IMR-90 (cell line): Measurements from ENCODE around the gene SYT6. TPM values are rescaled to one million over a fixed set of nuclear protein-coding genes. Genes with fewer than 3 reads are reported as not detected.

Experiments
- ATAC-seq: fragments of 200-7000 bp; cut with Tn5 transposase; 2 replicates; pipeline ENCODE4 v1.9.1; 2020; ENCODE audit warnings: low read depth, mild to moderate bottlenecking, moderate library complexity
- BruUV-seq: library from RNA; stranded (reverse); fragments of 400-500 nt; replicated peaks from 2 replicates; lab custom pipeline; 2021; lab: Mats Ljungman, UMichigan
- CTCF ChIA-PET: fragments of 300-600 bp; formaldehyde crosslinking; extraction: SDS; loops from one replicate; lab custom pipeline; 2021; ENCODE audit warnings: antibody characterized with exemption; lab: Yijun Ruan, JAX
- POLR2A ChIA-PET: fragments of 300-600 bp; sonication (Branson Sonifier 250); formaldehyde crosslinking; loops from one replicate; lab custom pipeline; 2022; ENCODE audit warnings: antibody characterized with exemption; ENCODE audit not compliant: unreplicated experiment; lab: Charles Lee
- DNase-seq: peaks from one replicate; pipeline ENCODE4 v3.0.0; 2013
- H2AFZ ChIP-seq: replicated peaks from 2 replicates; pipeline ENCODE3; 2013; ENCODE audit warnings: low read length, mild to moderate bottlenecking; ENCODE audit not compliant: poor library complexity
- H2AK5ac ChIP-seq: 2 replicates; pipeline ENCODE4 v1.6.1; 2013; ENCODE audit warnings: low read depth, low read length, inconsistent platforms
- H2AK9ac ChIP-seq: replicated peaks from 2 replicates; pipeline ENCODE3; 2013; ENCODE audit warnings: mild to moderate bottlenecking, low read depth, low read length, moderate library complexity; ENCODE audit not compliant: poor library complexity
- H2BK120ac ChIP-seq: 2 replicates; pipeline ENCODE4 v1.6.1; 2013; ENCODE audit warnings: low read depth, low read length, inconsistent platforms
- H2BK15ac ChIP-seq: 3 replicates; pipeline ENCODE4 v1.6.1; 2013; ENCODE audit warnings: low read depth, low read length, inconsistent platforms
- H2BK20ac ChIP-seq: 2 replicates; pipeline ENCODE4 v1.6.1; 2013; ENCODE audit warnings: low read depth, mild to moderate bottlenecking, inconsistent platforms, low read length, moderate library complexity
- H2BK5ac ChIP-seq: 2 replicates; pipeline ENCODE4 v1.6.1; 2013; ENCODE audit warnings: mild to moderate bottlenecking, low read depth, low read length, inconsistent platforms; ENCODE audit not compliant: poor library complexity, severe bottlenecking
- H3K14ac ChIP-seq: replicated peaks from 2 replicates; pipeline ENCODE4 v1.6.1; 2013; ENCODE audit warnings: low read depth, low read length, inconsistent platforms
- H3K18ac ChIP-seq: 2 replicates; pipeline ENCODE4 v1.6.1; 2013; ENCODE audit warnings: low read depth, low read length, control low read depth
- H3K23ac ChIP-seq: 2 replicates; pipeline ENCODE4 v1.6.1; 2013; ENCODE audit warnings: low read depth, low read length, inconsistent platforms
- H3K27ac ChIP-seq: 2 replicates; pipeline ENCODE4 v1.5.1; 2013; ENCODE audit warnings: mild to moderate bottlenecking, control low read depth, low read length; ENCODE audit not compliant: insufficient read depth
- H3K27me3 ChIP-seq: 2 replicates; pipeline ENCODE4 v1.6.1; 2013; ENCODE audit warnings: low read length; ENCODE audit not compliant: control insufficient read depth, insufficient read depth
- H3K36me3 ChIP-seq: 2 replicates; pipeline ENCODE4 v1.6.1; 2013; ENCODE audit warnings: low read length, mixed read lengths; ENCODE audit not compliant: control insufficient read depth, insufficient read depth
- H3K4ac ChIP-seq: 2 replicates; pipeline ENCODE4 v1.6.1; 2013; ENCODE audit warnings: low read depth, low read length, inconsistent platforms
- H3K4me1 ChIP-seq: 2 replicates; pipeline ENCODE4 v1.6.1; 2013; ENCODE audit warnings: low read length, mixed read lengths; ENCODE audit not compliant: control insufficient read depth, insufficient read depth
- H3K4me2 ChIP-seq: 2 replicates; pipeline ENCODE4 v1.6.1; 2013; ENCODE audit warnings: low read depth, mild to moderate bottlenecking, control low read depth, low read length, moderate library complexity
- H3K4me3 ChIP-seq: 2 replicates; pipeline ENCODE4 v1.5.1; 2013; ENCODE audit warnings: low read depth, mild to moderate bottlenecking, control low read depth, low read length, moderate library complexity; ENCODE audit not compliant: insufficient read depth
- H3K56ac ChIP-seq: 2 replicates; pipeline ENCODE4 v1.6.1; 2013; ENCODE audit warnings: low read length, inconsistent platforms; ENCODE audit not compliant: insufficient read depth; ENCODE audit errors: extremely low read depth
- H3K79me1 ChIP-seq, 2 experiments: 2 replicates each; pipeline ENCODE4 v1.6.1; 2013; ENCODE audit warnings: low read length in 2 of 2, inconsistent platforms in 1 of 2, low read depth in 1 of 2
- H3K9ac ChIP-seq: 2 replicates; pipeline ENCODE4 v1.6.1; 2013; ENCODE audit warnings: low read depth, low read length, control low read depth
- H3K9me1 ChIP-seq: 2 replicates; pipeline ENCODE4 v1.6.1; 2013; ENCODE audit warnings: low read length, inconsistent platforms; ENCODE audit not compliant: insufficient read depth
- H3K9me3 ChIP-seq: 2 replicates; pipeline ENCODE4 v1.6.1; 2013; ENCODE audit warnings: low read length; ENCODE audit not compliant: control insufficient read depth, insufficient read depth
- H4K20me1 ChIP-seq: 2 replicates; pipeline ENCODE4 v1.6.1; 2013; ENCODE audit warnings: low read length, inconsistent platforms; ENCODE audit not compliant: insufficient read depth
- H4K5ac ChIP-seq: 2 replicates; pipeline ENCODE4 v1.6.1; 2013; ENCODE audit warnings: mild to moderate bottlenecking, low read depth, low read length, control low read depth
- H4K8ac ChIP-seq, 2 experiments: 2 replicates each; pipeline ENCODE4 v1.6.1; 2013; ENCODE audit warnings: low read depth in 2 of 2, low read length in 2 of 2, control low read depth in 1 of 2, inconsistent platforms in 1 of 2
- H4K91ac ChIP-seq: 2 replicates; pipeline ENCODE4 v1.6.1; 2013; ENCODE audit warnings: low read depth, low read length, inconsistent platforms; ENCODE audit not compliant: insufficient read depth
- BHLHE40 ChIP-seq: fragments of 150-350 bp; IDR thresholded peaks from 2 replicates; pipeline ENCODE4 v1.6.1; 2016; ENCODE audit warnings: mild to moderate bottlenecking, low read depth, low read length
- CEBPB ChIP-seq: IDR thresholded peaks from 2 replicates; pipeline ENCODE4 v1.6.1; 2012; ENCODE audit warnings: low read depth, low read length, improper control_type of control experiment
- CHD1 ChIP-seq: IDR thresholded peaks from 2 replicates; pipeline ENCODE4 v1.6.1; 2012; ENCODE audit warnings: low read depth, low read length, improper control_type of control experiment
- CTCF ChIP-seq: conservative IDR thresholded peaks from 2 replicates; pipeline ENCODE4 v1.5.1; 2012; ENCODE audit warnings: mild to moderate bottlenecking, low read depth, low read length, improper control_type of control experiment
- FOS ChIP-seq: fragments of 150-350 bp; IDR thresholded peaks from 2 replicates; pipeline ENCODE4 v1.6.1; 2016; ENCODE audit warnings: low read depth, low read length
- MAFK ChIP-seq: IDR thresholded peaks from 2 replicates; pipeline ENCODE4 v1.6.1; 2012; ENCODE audit warnings: low read depth, low read length, improper control_type of control experiment
- MAZ ChIP-seq: IDR thresholded peaks from 2 replicates; pipeline ENCODE4 v1.6.1; 2012; ENCODE audit warnings: low read depth, mild to moderate bottlenecking, low read length, improper control_type of control experiment, moderate library complexity, borderline replicate concordance
- MXI1 ChIP-seq: IDR thresholded peaks from 2 replicates; pipeline ENCODE4 v1.6.1; 2012; ENCODE audit warnings: low read depth, mild to moderate bottlenecking, low read length, moderate library complexity, borderline replicate concordance
- NFE2L2 ChIP-seq: fragments of 150-350 bp; IDR thresholded peaks from 2 replicates; pipeline ENCODE4 v1.6.1; 2016; ENCODE audit warnings: low read depth, mild to moderate bottlenecking, low read length
- POLR2A ChIP-seq: IDR thresholded peaks from 2 replicates; pipeline ENCODE4 v1.6.1; 2012; ENCODE audit warnings: mild to moderate bottlenecking, low read depth, low read length
- RAD21 ChIP-seq: IDR thresholded peaks from 2 replicates; pipeline ENCODE4 v1.6.1; 2012; ENCODE audit warnings: low read length, improper control_type of control experiment
- RCOR1 ChIP-seq: IDR thresholded peaks from 2 replicates; pipeline ENCODE4 v1.6.1; 2012; ENCODE audit warnings: mild to moderate bottlenecking, low read length, improper control_type of control experiment; ENCODE audit not compliant: insufficient replicate concordance
- RFX5 ChIP-seq: IDR thresholded peaks from 2 replicates; pipeline ENCODE4 v1.8.0; 2012; ENCODE audit warnings: low read depth, mild to moderate bottlenecking, low read length, moderate library complexity
- SMC3 ChIP-seq: fragments of 150-350 bp; IDR thresholded peaks from 2 replicates; pipeline ENCODE4 v1.6.1; 2016; ENCODE audit warnings: low read depth, mild to moderate bottlenecking, antibody characterized with exemption, low read length, moderate library complexity
- USF2 ChIP-seq: fragments of 150-350 bp; IDR thresholded peaks from 2 replicates; pipeline ENCODE4 v1.6.1; 2017; ENCODE audit warnings: mild to moderate bottlenecking, antibody characterized with exemption, low read length, low read depth
- WGBS, 2 experiments: methylation state at CpG; one replicate each; pipeline versions ENCODE4 v1.1.5 to v1.1.7; 2013; ENCODE audit warnings: missing lambda C conversion rate in 2 of 2; ENCODE audit not compliant: insufficient read length in 1 of 2; ENCODE audit errors: extremely low coverage in 2 of 2; 5-methylcytosine and 5-hydroxymethylcytosine counted together
- dilution Hi-C: fragments of 300-500 bp; cut with HindIII; formaldehyde crosslinking; loops from one replicate; pipeline ENCODE4 v1.14.3; 2018; ENCODE audit warnings: low sequenced_read_pairs; ENCODE audit not compliant: unreplicated experiment
- in situ Hi-C: fragments of 300-500 bp; cut with MboI; formaldehyde crosslinking; loops from 3 replicates; pipeline ENCODE4 v1.14.3; 2019; ENCODE audit warnings: low sequenced_read_pairs, inconsistent platforms, mixed read lengths
- intact Hi-C: fragments of 100-400 bp; cut with micrococcal nuclease; formaldehyde crosslinking; loops from 2 replicates; pipeline ENCODE4 v1.10.0; 2022
- polyA plus RNA-seq, 3 experiments: library from polyadenylated mRNA; depleted of rRNA; stranded (reverse); fragments of >200 nt; gene quantifications; 2 replicates each; pipeline ENCODE4 v1.2.3, GENCODE V29; 2012; ENCODE audit warnings: low replicate concordance in 1 of 3
- total RNA-seq: library from RNA; depleted of rRNA; stranded (reverse); fragments of >200 nt; gene quantifications from 2 replicates; pipeline ENCODE4 v1.2.3, GENCODE V29; 2012
- TF ChIP-seq, protein P1 (sequence below): fragments of 150-350 bp; IDR thresholded peaks from 2 replicates; pipeline ENCODE4 v1.6.1; 2016; ENCODE audit warnings: low read depth, mild to moderate bottlenecking, low read length, moderate library complexity, borderline replicate concordance

The SYT6 gene
- total and polyA plus RNA-seq, 2 of the 4 experiments (the other 2 are of a cell fraction) = not detected

DNA sequence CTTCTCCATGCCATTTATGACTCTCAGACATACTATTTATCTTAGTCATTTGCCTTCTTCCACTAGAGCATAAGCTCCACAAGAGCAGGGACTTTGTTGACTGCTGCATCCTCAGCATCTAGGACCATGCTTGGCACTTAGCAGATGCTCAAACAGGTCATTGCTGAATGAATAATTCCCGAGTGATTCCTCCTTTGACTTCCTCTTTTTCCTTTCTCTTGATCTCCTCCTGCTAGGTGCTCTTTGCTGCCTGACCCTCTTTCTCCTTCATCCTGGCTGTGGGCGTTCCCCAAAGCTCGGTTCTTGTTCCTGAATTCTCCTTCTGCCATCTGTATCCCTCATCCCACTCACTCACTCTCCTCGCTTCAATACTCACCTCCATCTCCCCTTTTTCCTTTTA is 23.5 kb downstream of the SYT6 start:
- Histone ChIP-seq H3K56ac (no peak overlapping the region), H2BK5ac (no peak overlapping the region), H4K8ac (no peak overlapping the region), H3K4me3 (no peak overlapping the region), H3K27ac (no peak overlapping the region), H4K5ac (no peak overlapping the region), H3K4me1 (no peaks in the 10 kb centered on the region), H3K14ac (no peak overlapping the region), H3K23ac (no peak overlapping the region), H2BK20ac (no peak overlapping the region), H3K9me1 (no peaks in the 10 kb centered on the region), H4K20me1 (no peaks in the 10 kb centered on the region), H3K18ac (no peak overlapping the region), H3K79me1 (no peaks in the 10 kb centered on the region), H3K36me3 (no peaks in the 10 kb centered on the region), H3K27me3 (peaks cover 7% of the 10 kb centered on the region), H4K91ac (no peak overlapping the region), H3K9me3 (no peaks in the 10 kb centered on the region), H2BK120ac (no peak overlapping the region), H3K9ac (no peak overlapping the region), H2AFZ (no peak overlapping the region), H2AK5ac (no peak overlapping the region), H3K4me2 (no peak overlapping the region), H2BK15ac (no peak overlapping the region), H3K4ac (no peak overlapping the region), H2AK9ac (no peak overlapping the region)
- ChIA-PET CTCF (no interaction called here), POLR2A (no interaction called here)
- 67 to 100% methylated on average over 1 of the region's 4 CpGs for WGBS, 2 experiments
- dilution Hi-C loops = no loop called here
- intact Hi-C loops = loop anchor here (2.0 kb wide), 1 partner anchor 151 kb away; the partner anchor contains the start of gene OLFML3
- TF ChIP-seq SMC3 (no peak), MAFK (no peak), NFE2L2 (no peak), RAD21 (no peak), MXI1 (no peak), RFX5 (no peak), USF2 (no peak), RCOR1 (no peak), POLR2A (no peak), FOS (no peak), CTCF (no peak), BHLHE40 (no peak), CEBPB (no peak), CHD1 (no peak), MAZ (no peak)
- TF ChIP-seq, protein P1, sequence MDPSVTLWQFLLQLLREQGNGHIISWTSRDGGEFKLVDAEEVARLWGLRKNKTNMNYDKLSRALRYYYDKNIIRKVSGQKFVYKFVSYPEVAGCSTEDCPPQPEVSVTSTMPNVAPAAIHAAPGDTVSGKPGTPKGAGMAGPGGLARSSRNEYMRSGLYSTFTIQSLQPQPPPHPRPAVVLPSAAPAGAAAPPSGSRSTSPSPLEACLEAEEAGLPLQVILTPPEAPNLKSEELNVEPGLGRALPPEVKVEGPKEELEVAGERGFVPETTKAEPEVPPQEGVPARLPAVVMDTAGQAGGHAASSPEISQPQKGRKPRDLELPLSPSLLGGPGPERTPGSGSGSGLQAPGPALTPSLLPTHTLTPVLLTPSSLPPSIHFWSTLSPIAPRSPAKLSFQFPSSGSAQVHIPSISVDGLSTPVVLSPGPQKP = no peak
- BruUV-seq = no TSS peak
- ATAC-seq (no peak), DNase-seq (no peak)
- in situ Hi-C loops = no loop called here
